Heart right ventricle (tissue), 16 donors: ENCODE measurements around the gene C3orf80. TPM values are rescaled to one million over a fixed set of nuclear protein-coding genes. Genes with fewer than 3 reads are reported as not detected.

Experiments used
- ATAC-seq, 8 donors: fragments of 200-7000 bp; cut with Tn5 transposase; one replicate each; pipeline ENCODE4 v1.9.1; 2020; ENCODE audit warnings: mild to moderate bottlenecking in 8 of 8, moderate library complexity in 8 of 8, moderate number of reproducible peaks in 1 of 8
- DNase-seq, 2 donors: peaks; one replicate each; pipeline ENCODE4 v3.0.0-alpha.2; 2020
- H3K27ac ChIP-seq, 10 donors: fragments of 200-600 bp; sonication (generic) in 2 of 10; one replicate each; pipeline versions ENCODE4 v1.5.0 to v1.8.0; 2020 to 2022; ENCODE audit warnings: mild to moderate bottlenecking in 3 of 10
- H3K27me3 ChIP-seq, 7 donors: fragments of 200-600 bp; one replicate each; pipeline ENCODE4 v1.8.0; 2021 to 2022; ENCODE audit warnings: mild to moderate bottlenecking in 2 of 7
- H3K36me3 ChIP-seq, 9 donors: fragments of 200-600 bp; sonication (generic) in 1 of 9; one replicate each; pipeline versions ENCODE4 v1.5.0 to v1.8.0; 2020 to 2022; ENCODE audit warnings: mild to moderate bottlenecking in 2 of 9
- H3K4me1 ChIP-seq, 9 donors: fragments of 200-600 bp; sonication (generic) in 1 of 9; one replicate each; pipeline versions ENCODE4 v1.5.0 to v1.8.0; 2020 to 2022; ENCODE audit warnings: mild to moderate bottlenecking in 4 of 9
- H3K4me3 ChIP-seq, 10 donors: fragments of 200-600 bp; sonication (generic) in 2 of 10; one replicate each; pipeline versions ENCODE4 v1.5.0 to v1.8.0; 2020 to 2022; ENCODE audit warnings: mild to moderate bottlenecking in 7 of 10, moderate library complexity in 2 of 10
- H3K9me3 ChIP-seq, 11 donors: fragments of 200-600 bp in 10 of 11; sonication (generic) in 2 of 11; one replicate each; pipeline versions ENCODE4 v1.5.0 to v1.8.0; 2013 to 2022; ENCODE audit warnings: mild to moderate bottlenecking in 2 of 11, control low read depth in 1 of 11, moderate library complexity in 1 of 11
- WGBS, 2 donors: extraction: QIAGEN DNeasy Blood & Tissue Kit; methylation state at CpG; one replicate each; pipeline ENCODE4 v1.1.7; 2013; ENCODE audit warnings: inconsistent platforms in 1 of 2; 5-methylcytosine and 5-hydroxymethylcytosine counted together
- intact Hi-C, 10 donors: fragments of 100-400 bp; cut with DNase I; formaldehyde crosslinking; loops; one replicate each; pipeline versions ENCODE4 v1.11.1 to v1.14.2; 2022
- polyA plus RNA-seq, 2 donors: library from polyadenylated mRNA; stranded (reverse); fragments of 200-250 nt; gene quantifications; one replicate each; pipeline ENCODE4 v1.2.3, GENCODE V29; 2013
- total RNA-seq, 10 donors: library from RNA; stranded (reverse); fragmentation: NEBNext Ultra II Directional in 3 of 10; extraction: Animal tissue kit (Norgen Biotek cat#: 25700) in 3 of 10; gene quantifications; one replicate each; pipeline versions ENCODE4 v1.2.1 to v1.2.4, GENCODE V29; 2021 to 2023
- TF ChIP-seq, protein P1 (sequence below), 9 donors: fragments of 200-600 bp; sonication (generic) in 2 of 9; IDR thresholded peaks; one replicate each; pipeline versions ENCODE4 v1.5.0 to v1.8.0; 2021 to 2022; ENCODE audit warnings: antibody characterized with exemption in 9 of 9, mild to moderate bottlenecking in 5 of 9, moderate library complexity in 1 of 9
- donor health status: Arrhythmogenic right ventricular cardiomyopathy.
- donor health status: ischemic (EF 13 %, LVEDD 7.1; RV severe dilation, severe dysfunction).
- donor health status: healthy with polysubstance abuse.
- donor health status: DM: no; HTN: yes; CAD: no.
- donor health status: DM: no; HTN: no; CAD: no.
- donor health status: ischemic (EF 25% LVEDD 6.9; RV normal size, moderate dysfunction).
- donor health status: ischemic (EF 25% LVEDD 5.7; RV mildly dilated, moderate dysfunction).
- donor health status: healthy.
- donor health status: DM: yes; HTN: yes; CAD: no.
- donor health status: Ischemic cardiomyopathy.
- donor health status: ischemic (EF 35%, LVEDD 5.7; RV mildly dilated, moderate dysfunction).
- donor health status: nonischemic (EF 11% LVEDD 7.7; RV severe dilation, severe dysfunction).
- donor health status: DM: yes; HTN: yes; CAD: no.
- donor health status: PGD.
- donor health status: ischemic (EF 29% LVEDD 5.4; RV normal size, mild dysfunction).
- donor health status: nonischemic (EF 23%, LVEDD 6.1; RV moderate dilation, normal function).

The C3orf80 gene
- total and polyA plus RNA-seq, 12 donors: 0.09 to 0.70 (median 0.16) TPM; not detected in 3

DNA sequence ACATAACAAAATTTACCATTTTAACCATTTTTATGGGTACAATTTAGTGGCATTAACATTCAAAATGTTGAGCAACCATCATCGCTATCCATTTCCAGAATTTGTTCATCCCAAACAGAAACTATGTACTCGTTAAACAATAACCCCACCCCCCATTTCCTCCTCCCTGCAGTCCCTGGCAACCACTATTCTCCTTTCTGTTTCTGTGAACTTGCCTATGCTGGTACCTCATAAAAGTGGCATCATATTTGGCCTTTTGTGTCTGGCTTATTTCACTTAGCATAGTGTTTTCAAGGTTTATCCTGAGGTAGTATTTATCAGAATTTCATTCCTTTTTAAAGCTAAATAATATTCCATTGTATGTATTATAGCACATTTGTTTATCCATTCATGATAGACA lies 32.4 kb downstream of the C3orf80 start:
- intact Hi-C loops: no loop called here

DNA sequence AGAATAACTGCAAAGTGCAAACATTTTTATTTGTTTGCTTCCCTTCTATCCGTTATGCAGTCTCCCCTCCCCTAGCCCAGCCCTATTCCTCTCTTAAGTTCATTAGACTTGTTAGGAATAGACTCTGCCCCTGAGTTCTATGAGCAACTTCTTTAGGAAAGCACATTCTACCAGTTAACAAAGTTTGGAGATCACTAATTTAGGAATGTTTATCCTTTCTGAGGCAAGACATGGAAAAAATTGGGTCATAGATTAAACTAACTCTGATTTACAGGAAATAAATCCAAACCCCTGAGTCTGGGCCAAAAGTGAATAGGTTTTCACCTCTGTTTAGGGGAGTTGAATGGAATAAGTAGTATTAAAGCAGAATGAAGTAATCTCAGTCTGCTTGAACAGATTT lies 34.4 kb downstream of the C3orf80 start:
- H3K4me1 ChIP-seq: peaks cover 0 to 7% (median 0%) of the 10 kb centered on the region in 9 donors
- intact Hi-C loops: no loop called here
- TF ChIP-seq, protein P1, sequence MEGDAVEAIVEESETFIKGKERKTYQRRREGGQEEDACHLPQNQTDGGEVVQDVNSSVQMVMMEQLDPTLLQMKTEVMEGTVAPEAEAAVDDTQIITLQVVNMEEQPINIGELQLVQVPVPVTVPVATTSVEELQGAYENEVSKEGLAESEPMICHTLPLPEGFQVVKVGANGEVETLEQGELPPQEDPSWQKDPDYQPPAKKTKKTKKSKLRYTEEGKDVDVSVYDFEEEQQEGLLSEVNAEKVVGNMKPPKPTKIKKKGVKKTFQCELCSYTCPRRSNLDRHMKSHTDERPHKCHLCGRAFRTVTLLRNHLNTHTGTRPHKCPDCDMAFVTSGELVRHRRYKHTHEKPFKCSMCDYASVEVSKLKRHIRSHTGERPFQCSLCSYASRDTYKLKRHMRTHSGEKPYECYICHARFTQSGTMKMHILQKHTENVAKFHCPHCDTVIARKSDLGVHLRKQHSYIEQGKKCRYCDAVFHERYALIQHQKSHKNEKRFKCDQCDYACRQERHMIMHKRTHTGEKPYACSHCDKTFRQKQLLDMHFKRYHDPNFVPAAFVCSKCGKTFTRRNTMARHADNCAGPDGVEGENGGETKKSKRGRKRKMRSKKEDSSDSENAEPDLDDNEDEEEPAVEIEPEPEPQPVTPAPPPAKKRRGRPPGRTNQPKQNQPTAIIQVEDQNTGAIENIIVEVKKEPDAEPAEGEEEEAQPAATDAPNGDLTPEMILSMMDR (IDR thresholded peaks at IDR 0.05): no peak
- H3K4me3 ChIP-seq: no peak overlapping the region
- H3K27ac ChIP-seq: no peak overlapping the region
- ATAC-seq: no peak
- no peak for DNase-seq
- H3K9me3 ChIP-seq: no peaks in the 10 kb centered on the region
- H3K36me3 ChIP-seq: peaks cover 0 to 13% (median 0%) of the 10 kb centered on the region in 9 donors
- no peaks in the 10 kb centered on the region for H3K27me3 ChIP-seq
- WGBS, 2 donors: 95% methylated on average over 1 of the region's 1 CpG

More for the DNA sequence above, 32.4 kb downstream of the C3orf80 start:
- no peak for ATAC-seq
- no peak for DNase-seq
- H3K4me3 ChIP-seq: no peak overlapping the region
- no peaks in the 10 kb centered on the region for H3K9me3 ChIP-seq
- peaks cover 0 to 7% (median 0%) of the 10 kb centered on the region in 9 donors for H3K4me1 ChIP-seq
- no peak overlapping the region for H3K27ac ChIP-seq
- peaks cover 0 to 13% (median 0%) of the 10 kb centered on the region in 9 donors for H3K36me3 ChIP-seq
- 83 to 87% methylated on average over 2 of the region's 2 CpGs for WGBS, 2 donors
- no peaks in the 10 kb centered on the region for H3K27me3 ChIP-seq
- TF ChIP-seq, protein P1 (IDR thresholded peaks at IDR 0.05): no peak

DNA sequence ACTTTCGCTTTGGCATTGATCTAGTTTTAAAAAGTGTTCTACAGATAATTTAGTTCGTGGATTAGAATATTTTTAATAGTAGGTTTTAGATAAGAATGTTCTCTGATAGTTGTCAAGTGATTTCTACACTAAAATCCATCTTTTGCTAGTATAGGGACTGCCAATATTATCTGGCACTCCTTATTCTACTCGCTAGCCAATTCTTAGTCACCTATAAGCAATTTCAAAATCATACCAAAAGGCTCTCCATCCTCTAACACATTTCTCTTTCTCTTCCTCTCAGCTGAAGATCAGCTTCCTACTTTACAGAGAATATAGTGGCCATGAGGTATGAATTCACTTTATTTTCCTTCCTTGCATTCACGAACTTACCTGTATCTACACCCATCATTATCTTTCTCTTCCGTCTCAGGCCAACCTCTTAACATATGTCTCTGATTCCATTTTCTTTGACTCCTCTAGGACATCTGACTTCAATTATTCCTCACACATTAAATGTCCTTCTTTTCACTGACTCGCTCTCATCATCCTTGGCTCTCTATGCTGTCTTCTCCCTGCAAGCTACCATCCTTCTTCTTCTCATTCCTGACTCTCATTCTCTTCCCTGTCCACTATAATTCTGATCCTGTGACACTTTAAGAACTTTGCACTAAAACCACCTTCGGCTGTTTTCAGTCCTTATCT lies 35.5 kb downstream of the C3orf80 start:
- Histone ChIP-seq H3K9me3 (no peaks in the 10 kb centered on the region), H3K4me3 (peak overlapping the region in 3 of 10 donors; percentile 2 to 14 (median 4)), H3K27ac (peak overlapping the region in 2 of 10 donors; percentile 11 to 27), H3K27me3 (no peaks in the 10 kb centered on the region), H3K36me3 (peaks cover 0 to 13% (median 0%) of the 10 kb centered on the region in 9 donors), H3K4me1 (peaks cover 0 to 7% (median 0%) of the 10 kb centered on the region in 9 donors)
- WGBS, 2 donors: 81 to 82% methylated on average over 7 of the region's 7 CpGs
- TF ChIP-seq, protein P1 (IDR thresholded peaks at IDR 0.05): no peak
- ATAC-seq (no peak), DNase-seq (no peak)
- intact Hi-C loops: no loop called here

DNA sequence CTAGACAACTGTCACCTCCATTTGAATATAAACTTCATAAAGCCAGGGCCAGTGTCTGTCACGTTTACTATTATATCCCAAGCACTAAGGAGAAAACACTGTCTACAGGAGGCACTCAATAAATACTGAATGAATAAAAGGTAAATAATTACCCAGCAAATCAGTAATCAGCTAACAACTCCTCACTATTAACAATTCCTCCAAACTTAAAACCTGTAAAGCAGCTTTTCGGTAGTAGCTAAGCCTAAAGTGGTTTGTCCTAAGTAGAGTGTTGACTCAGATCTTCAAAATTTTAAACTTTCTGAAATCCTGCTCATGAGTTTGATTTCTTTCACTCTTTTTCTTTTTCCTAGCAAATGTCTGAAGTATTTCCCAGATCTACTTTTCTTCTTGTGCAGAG lies 39.9 kb downstream of the C3orf80 start:
- 98% methylated on average over 2 of the region's 2 CpGs for WGBS, 2 donors

More for the DNA sequence above, 39.9 kb downstream of the C3orf80 start:
- no peak overlapping the region for H3K4me3 ChIP-seq
- peaks cover 0 to 12% (median 0%) of the 10 kb centered on the region in 9 donors for H3K36me3 ChIP-seq
- ATAC-seq: no peak
- intact Hi-C loops: no loop called here
- no peaks in the 10 kb centered on the region for H3K9me3 ChIP-seq
- H3K27me3 ChIP-seq: no peaks in the 10 kb centered on the region
- peaks cover 0 to 4% (median 0%) of the 10 kb centered on the region in 9 donors for H3K4me1 ChIP-seq
- DNase-seq: no peak
- no peak overlapping the region for H3K27ac ChIP-seq
- TF ChIP-seq, protein P1 (IDR thresholded peaks at IDR 0.05): no peak

Other genes with a start within 250 kb of the C3orf80 start
- 1 to 10 TPM in 5 of 10 donors, under 1 TPM in 5; 0.53 to 2.3 (median 1.1) TPM for gene IL12A, start 236.6 kb upstream of the C3orf80 start, total RNA-seq
- gene IL12A, start 236.6 kb upstream of the C3orf80 start, polyA plus RNA-seq: under 1 TPM in 1 of 2 donors, not detected in 1; 0.65 TPM
- gene IFT80, start 173.8 kb downstream of the C3orf80 start, total RNA-seq: 10 to 100 TPM in 9 of 10 donors, 1 to 10 TPM in 1; 6.9 to 16.3 (median 14.4) TPM
- gene IFT80, start 173.8 kb downstream of the C3orf80 start, polyA plus RNA-seq: 10 to 100 TPM in 1 of 2 donors, 1 to 10 TPM in 1; 5.3 to 14.4 TPM
- gene SMC4, start 174.2 kb downstream of the C3orf80 start, total RNA-seq: 10 to 100 TPM; 10.6 to 36.2 (median 17.3) TPM
- 10 to 100 TPM in 1 of 2 donors, 1 to 10 TPM in 1; 8.9 to 38.6 TPM for gene SMC4, start 174.2 kb downstream of the C3orf80 start, polyA plus RNA-seq
- gene TRIM59, start 224.4 kb downstream of the C3orf80 start, total RNA-seq: 1 to 10 TPM in 1 of 10 donors, under 1 TPM in 8, not detected in 1; 0.10 to 2.8 (median 0.60) TPM
- gene TRIM59, start 224.4 kb downstream of the C3orf80 start, polyA plus RNA-seq: under 1 TPM; 0.15 to 0.25 TPM